HUES6 (cell line): ENCODE data around the gene SMARCB1.
A peak's percentile ranks its signal among the peaks of the same experiment; 100 is the strongest.

Experiments
- H3K27ac ChIP-seq: 2 replicates; pipeline ENCODE4 v1.7.0; 2013; ENCODE audit warnings: low read depth, mild to moderate bottlenecking, low read length, inconsistent platforms
- H3K27me3 ChIP-seq: 2 replicates; pipeline ENCODE4 v1.6.1; 2013; ENCODE audit warnings: low read length; ENCODE audit not compliant: control insufficient read depth, insufficient read depth
- H3K36me3 ChIP-seq: 2 replicates; pipeline ENCODE4 v1.6.1; 2013; ENCODE audit warnings: low read length; ENCODE audit not compliant: control insufficient read depth, insufficient read depth
- H3K4me1 ChIP-seq: 2 replicates; pipeline ENCODE4 v1.6.1; 2013; ENCODE audit warnings: low read length; ENCODE audit not compliant: control insufficient read depth, insufficient read depth
- H3K4me3 ChIP-seq: 2 replicates; pipeline ENCODE4 v1.5.1; 2013; ENCODE audit warnings: low read depth, low read length
- H3K9ac ChIP-seq: one replicate; pipeline ENCODE4 v1.6.1; 2013; ENCODE audit warnings: mild to moderate bottlenecking, low read length
- H3K9me3 ChIP-seq: 2 replicates; pipeline ENCODE4 v1.6.1; 2013; ENCODE audit warnings: low read depth, low read length; ENCODE audit not compliant: control insufficient read depth, insufficient read depth

SMARCB1 gene

GRCh38 chr22:23786752-23787599, at the start of gene SMARCB1:
Gene SMARCB1 (plus strand): TSS chr22:23786966. CDS start chr22:23787170, 204 bp downstream.
- H3K36me3 ChIP-seq = peaks cover 18% of the 10 kb centered on the region
- no peaks in the 10 kb centered on the region for H3K9me3 ChIP-seq
- peak within 1 kb of the TSS; percentile 99 for H3K27ac ChIP-seq
- no peaks in the 10 kb centered on the region for H3K27me3 ChIP-seq
- H3K9ac ChIP-seq = peak within 1 kb of the TSS; percentile 99
- H3K4me3 ChIP-seq = peak within 1 kb of the TSS; percentile 80
- H3K4me1 ChIP-seq = peaks cover 22% of the 10 kb centered on the region

DNA sequence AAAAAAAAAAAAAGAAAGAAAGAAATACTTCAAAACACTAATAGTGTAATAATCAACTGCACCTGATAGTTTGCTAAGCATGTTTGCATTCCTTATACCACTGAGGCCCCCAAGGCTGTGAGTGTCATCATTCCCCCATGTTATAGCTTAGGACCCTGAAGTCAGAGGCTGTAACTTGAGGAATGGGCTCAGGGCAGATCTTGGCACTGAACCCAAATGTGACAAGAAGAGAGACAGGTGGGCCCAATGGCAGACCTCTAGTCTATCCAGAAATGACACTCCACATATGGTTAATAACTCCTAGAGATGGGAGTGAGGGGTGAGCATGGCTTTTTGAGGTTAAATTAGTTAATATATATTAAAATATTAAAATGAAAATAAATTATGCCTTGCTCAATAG, 49.1 kb upstream of the SMARCB1 start:
- Histone ChIP-seq H3K9me3 (no peaks in the 10 kb centered on the region), H3K36me3 (peaks cover 6% of the 10 kb centered on the region), H3K27me3 (no peaks in the 10 kb centered on the region), H3K27ac (no peak overlapping the region), H3K4me1 (no peaks in the 10 kb centered on the region), H3K4me3 (no peak overlapping the region), H3K9ac (no peak overlapping the region)

DNA sequence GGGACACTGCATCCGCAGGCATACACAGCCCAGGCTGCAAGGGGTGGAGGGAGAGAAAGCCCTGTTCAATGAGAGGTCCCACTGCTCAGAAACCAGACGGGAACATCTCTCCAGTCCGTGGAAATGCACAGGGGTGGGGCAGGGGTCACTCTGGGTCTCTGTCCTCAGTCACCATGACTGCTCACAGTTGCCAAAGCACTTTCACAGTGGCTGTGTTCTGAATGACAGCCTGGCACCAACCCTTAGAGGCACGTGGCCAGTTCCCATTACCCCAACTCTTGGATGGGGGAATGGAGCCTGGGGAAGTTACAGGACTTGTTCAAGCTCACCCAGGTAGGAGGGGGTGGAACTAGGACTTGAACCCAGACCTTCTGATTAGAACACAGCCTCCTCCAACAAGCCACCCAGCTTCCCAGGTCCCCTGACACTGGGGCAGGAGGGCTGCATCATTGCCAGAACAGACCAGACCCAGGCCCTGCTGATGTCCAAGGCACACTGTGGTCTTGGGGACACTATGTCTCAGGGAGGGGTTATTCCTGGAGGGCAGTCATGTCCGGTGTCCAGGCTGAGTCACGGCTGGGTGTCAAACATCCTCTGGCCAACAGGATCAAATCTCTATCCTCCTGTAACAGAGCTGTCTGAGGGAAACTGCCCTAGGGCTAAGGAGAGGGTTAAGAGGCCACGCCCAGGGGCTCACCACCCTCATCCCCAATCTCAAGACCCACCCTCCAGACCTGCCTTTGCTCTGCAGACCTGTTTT, 44.1 kb upstream of the SMARCB1 start:
- no peaks in the 10 kb centered on the region for H3K27me3 ChIP-seq
- peaks cover 32% of the 10 kb centered on the region for H3K36me3 ChIP-seq
- H3K9ac ChIP-seq = no peak overlapping the region
- H3K27ac ChIP-seq = no peak overlapping the region
- H3K9me3 ChIP-seq = no peaks in the 10 kb centered on the region; the same call in 1 of the 2 replicates
- H3K4me1 ChIP-seq = no peaks in the 10 kb centered on the region
- H3K4me3 ChIP-seq = no peak overlapping the region

DNA sequence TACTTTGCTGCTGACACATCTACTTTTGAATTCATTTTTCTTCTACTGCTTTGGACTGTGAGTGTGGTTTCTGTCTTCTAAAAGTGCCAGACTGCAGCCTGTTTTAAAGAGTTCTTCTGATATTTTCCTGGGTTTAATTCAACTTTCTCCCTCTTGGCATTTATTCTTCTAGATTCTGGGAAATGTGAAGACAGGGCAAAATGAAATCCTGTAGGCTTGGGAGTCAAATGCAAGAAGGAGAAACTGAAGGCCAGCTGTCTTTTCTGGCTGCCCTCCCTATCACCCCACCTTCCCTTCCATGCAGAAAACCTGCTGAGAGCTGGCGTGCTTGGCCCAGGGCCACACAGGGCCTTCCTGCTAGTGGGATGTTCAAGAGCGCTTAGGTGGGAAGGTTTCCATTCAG, 43.5 kb upstream of the SMARCB1 start:
- Histone ChIP-seq H3K36me3 (peaks cover 32% of the 10 kb centered on the region), H3K9me3 (no peaks in the 10 kb centered on the region; the same call in 1 of the 2 replicates), H3K4me3 (no peak overlapping the region), H3K27me3 (no peaks in the 10 kb centered on the region), H3K27ac (no peak overlapping the region), H3K4me1 (no peaks in the 10 kb centered on the region), H3K9ac (no peak overlapping the region)

GRCh38 chr22:23744001-23744400, 42.8 kb upstream of the SMARCB1 start:
- no peaks in the 10 kb centered on the region; the same call in 1 of the 2 replicates for H3K9me3 ChIP-seq
- no peaks in the 10 kb centered on the region for H3K4me1 ChIP-seq
- no peak overlapping the region for H3K9ac ChIP-seq
- H3K4me3 ChIP-seq = no peak overlapping the region
- peaks cover 32% of the 10 kb centered on the region for H3K36me3 ChIP-seq
- H3K27me3 ChIP-seq = no peaks in the 10 kb centered on the region
- H3K27ac ChIP-seq = no peak overlapping the region

DNA sequence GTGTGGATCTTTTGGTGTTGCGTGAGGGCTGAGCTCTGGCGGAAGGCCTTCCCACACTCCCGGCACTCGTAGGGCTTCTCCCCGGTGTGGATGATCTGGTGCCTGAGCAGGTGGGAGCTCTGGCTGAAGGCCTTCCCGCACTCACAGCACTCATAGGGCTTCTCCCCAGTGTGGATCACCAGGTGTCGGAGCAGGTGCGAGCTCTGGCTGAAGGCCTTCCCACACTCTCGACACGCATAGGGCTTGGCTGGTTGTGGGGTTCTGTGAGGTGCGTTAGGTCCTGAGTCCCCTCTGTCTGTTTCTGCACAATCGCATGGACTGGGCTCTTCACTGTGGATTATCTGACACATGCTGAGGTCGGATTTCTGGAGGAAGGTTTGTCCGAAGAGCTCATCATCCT, 42.3 kb upstream of the SMARCB1 start:
- Histone ChIP-seq H3K4me1 (no peaks in the 10 kb centered on the region; the same call in 1 of the 2 replicates), H3K4me3 (no peak overlapping the region), H3K27ac (no peak overlapping the region), H3K9ac (no peak overlapping the region), H3K27me3 (no peaks in the 10 kb centered on the region), H3K9me3 (no peaks in the 10 kb centered on the region; the same call in 1 of the 2 replicates), H3K36me3 (peaks cover 32% of the 10 kb centered on the region)

DNA sequence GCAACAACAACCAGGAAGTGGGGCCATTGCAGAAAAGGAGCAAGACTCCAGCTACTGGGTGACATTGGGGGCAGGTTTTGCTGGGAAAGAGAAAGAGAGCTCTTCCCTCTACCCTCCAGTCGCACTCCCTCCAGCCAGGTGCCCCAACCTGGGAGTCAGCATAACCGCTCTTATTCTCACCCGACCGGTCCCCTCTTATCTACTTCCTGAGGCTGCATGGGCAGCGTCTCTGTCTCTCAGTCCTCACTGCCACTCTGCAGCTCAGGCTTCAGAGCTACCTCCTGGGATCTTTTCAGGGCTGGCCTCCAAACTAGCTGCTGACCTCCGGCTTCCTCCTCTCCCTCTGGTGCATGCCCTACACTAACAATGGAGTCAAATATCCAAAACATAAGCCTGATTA, 41.0 kb upstream of the SMARCB1 start:
- H3K4me3 ChIP-seq = no peak overlapping the region
- no peak overlapping the region for H3K27ac ChIP-seq
- H3K27me3 ChIP-seq = no peaks in the 10 kb centered on the region
- peaks cover 5% of the 10 kb centered on the region for H3K4me1 ChIP-seq
- no peaks in the 10 kb centered on the region; the same call in 1 of the 2 replicates for H3K9me3 ChIP-seq
- H3K9ac ChIP-seq = no peak overlapping the region
- peaks cover 32% of the 10 kb centered on the region for H3K36me3 ChIP-seq

GRCh38 chr22:23749841-23750301, 36.9 kb upstream of the SMARCB1 start:
- H3K9me3 ChIP-seq = no peaks in the 10 kb centered on the region
- H3K36me3 ChIP-seq = peaks cover 5% of the 10 kb centered on the region
- no peaks in the 10 kb centered on the region for H3K27me3 ChIP-seq
- no peak overlapping the region for H3K27ac ChIP-seq
- peak overlapping the region; percentile 86 for H3K4me3 ChIP-seq
- H3K9ac ChIP-seq = no peak overlapping the region
- H3K4me1 ChIP-seq = peaks cover 9% of the 10 kb centered on the region

- H3K27me3 ChIP-seq = no peaks in the 10 kb centered on the region
- peak overlapping the region; percentile 65 for H3K9ac ChIP-seq
- no peak overlapping the region for H3K27ac ChIP-seq
- H3K36me3 ChIP-seq = 0 out of 2 replicates have a peak, but pooled peaks cover under 1% of the 10 kb centered on the region
- H3K9me3 ChIP-seq = no peaks in the 10 kb centered on the region
- H3K4me3 ChIP-seq = peak overlapping the region; percentile 86
- H3K4me1 ChIP-seq = peaks cover 9% of the 10 kb centered on the region
Observed at GRCh38 chr22:23750367-23750713, 36.4 kb upstream of the SMARCB1 start.

GRCh38 chr22:23750714-23751440, 35.9 kb upstream of the SMARCB1 start, which contains the start of gene ZNF70:
Gene ZNF70 (minus strand): TSS chr22:23751112. CDS start chr22:23745140, 5,972 bp downstream.
- Histone ChIP-seq H3K9me3 (no peaks in the 10 kb centered on the region), H3K27ac (peak within 1 kb of the TSS; percentile 82), H3K9ac (peak within 1 kb of the TSS; percentile 87), H3K27me3 (no peaks in the 10 kb centered on the region), H3K4me1 (peaks cover 9% of the 10 kb centered on the region), H3K4me3 (peak within 1 kb of the TSS; percentile 98), H3K36me3 (no peaks in the 10 kb centered on the region)
